ENCODE measurements around the gene SMAD3.
A peak's percentile ranks its signal among the peaks of the same experiment; 100 is the strongest.

The SMAD3 gene

DNA sequence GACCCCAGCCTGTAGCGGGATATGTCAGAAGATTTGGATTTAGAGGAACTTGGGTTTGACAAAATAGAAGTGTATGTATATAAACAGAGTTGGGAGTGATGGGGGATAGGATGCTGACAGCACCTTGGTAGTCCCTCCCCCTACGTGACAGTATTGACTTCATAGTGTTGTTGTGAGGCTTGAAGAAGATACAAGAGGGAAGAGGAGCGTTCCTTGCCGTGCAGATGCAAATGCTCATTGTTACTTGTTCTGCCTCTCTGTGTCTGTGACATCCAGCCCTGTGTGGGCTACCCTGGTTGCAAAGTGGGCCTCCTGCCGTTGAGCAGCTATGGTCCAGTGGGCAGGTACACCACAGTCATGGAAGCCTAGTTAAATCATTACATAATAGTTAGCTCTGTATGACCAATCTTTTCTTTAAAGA, 45.0 kb downstream of the SMAD3 start:
- no peak for TF ChIP-seq CTCF (IDR thresholded peaks at IDR 0.05; ENCODE audit: borderline replicate concordance, control extremely low read depth, extremely low read depth, insufficient read depth, missing control alignments)
- in situ Hi-C loops (cut with MboI; ENCODE audit: low sequenced_read_pairs, unreplicated experiment): no loop called here
- peak; percentile 54 for DNase-seq (ENCODE audit: low spot score)

GRCh38 chr15:67110958-67111864, 45.8 kb downstream of the SMAD3 start:
- no peak for TF ChIP-seq CTCF (IDR thresholded peaks at IDR 0.05; ENCODE audit: borderline replicate concordance, control extremely low read depth, extremely low read depth, insufficient read depth, missing control alignments)
- in situ Hi-C loops (cut with MboI; ENCODE audit: low sequenced_read_pairs, unreplicated experiment): no loop called here
- DNase-seq (ENCODE audit: low spot score): no peak

DNA sequence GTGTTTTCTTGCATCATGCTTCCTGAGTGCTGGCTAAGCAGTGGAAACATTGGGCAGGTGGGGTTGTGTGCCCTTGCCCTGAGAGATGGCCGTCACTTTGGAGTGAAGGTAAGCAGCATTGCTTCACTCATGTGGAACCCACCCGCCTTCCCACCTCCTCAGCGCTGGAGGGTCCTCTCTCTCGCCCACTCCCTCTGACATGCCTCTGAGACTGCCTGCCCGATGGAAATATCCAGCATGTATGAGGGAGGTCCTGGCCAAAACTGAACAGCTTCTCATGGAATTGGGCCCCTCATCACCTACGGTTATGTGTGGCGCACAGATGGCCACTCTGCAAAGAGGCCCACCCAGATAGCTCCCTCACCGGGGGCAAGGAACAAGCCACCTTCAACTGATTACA, 48.6 kb downstream of the SMAD3 start:
- TF ChIP-seq CTCF (IDR thresholded peaks at IDR 0.05; ENCODE audit: borderline replicate concordance, control extremely low read depth, extremely low read depth, insufficient read depth, missing control alignments): no peak
- no peak for DNase-seq (ENCODE audit: low spot score)

DNA sequence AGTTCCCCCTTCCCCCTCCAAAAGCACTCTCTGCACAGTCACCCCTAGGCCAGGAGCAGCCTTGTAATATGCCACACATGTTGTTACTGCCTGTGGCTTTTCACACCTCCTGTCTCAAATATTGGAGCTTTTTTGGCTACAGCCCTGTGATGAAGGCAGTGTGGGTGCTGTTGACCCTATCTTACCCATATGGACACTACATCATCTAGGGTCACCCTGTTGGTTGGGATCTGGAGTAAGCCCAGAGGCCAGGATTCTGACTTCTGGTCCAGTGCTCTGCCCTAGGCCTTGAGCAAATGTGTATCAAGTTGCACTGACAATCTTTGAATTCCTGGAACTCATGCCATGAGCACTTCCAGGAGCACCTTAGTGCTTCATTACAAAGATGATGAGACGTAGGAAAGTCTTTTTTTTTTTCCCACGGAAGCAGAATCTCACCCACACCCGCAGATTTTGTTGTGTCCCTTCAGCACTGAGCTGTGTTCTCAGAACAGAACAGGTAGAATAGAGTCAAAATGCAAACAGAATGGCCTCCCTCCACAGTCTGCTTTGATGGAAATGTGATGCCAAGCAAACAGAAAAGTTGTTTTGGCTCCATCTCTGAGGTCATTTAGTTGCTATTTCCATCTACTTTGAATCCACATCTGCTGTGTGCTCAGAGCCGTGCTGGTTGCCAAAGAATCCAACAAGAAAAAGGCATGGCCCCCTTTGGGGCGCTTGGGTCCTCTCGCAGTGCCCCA, 49.6 kb downstream of the SMAD3 start:
- in situ Hi-C loops (cut with MboI; ENCODE audit: low sequenced_read_pairs, unreplicated experiment): no loop called here
- DNase-seq (ENCODE audit: low spot score): no peak

More for the DNA sequence above, 48.6 kb downstream of the SMAD3 start:
- in situ Hi-C loops (cut with MboI; ENCODE audit: low sequenced_read_pairs, unreplicated experiment): no loop called here

GRCh38 chr15:67115586-67115969, 50.2 kb downstream of the SMAD3 start:
- in situ Hi-C loops (cut with MboI; ENCODE audit: low sequenced_read_pairs, unreplicated experiment): no loop called here
- DNase-seq (ENCODE audit: low spot score): no peak
- no peak for TF ChIP-seq CTCF (IDR thresholded peaks at IDR 0.05; ENCODE audit: borderline replicate concordance, control extremely low read depth, extremely low read depth, insufficient read depth, missing control alignments)

More for the DNA sequence above, 49.6 kb downstream of the SMAD3 start:
- no peak for TF ChIP-seq CTCF (IDR thresholded peaks at IDR 0.05; ENCODE audit: borderline replicate concordance, control extremely low read depth, extremely low read depth, insufficient read depth, missing control alignments)

DNA sequence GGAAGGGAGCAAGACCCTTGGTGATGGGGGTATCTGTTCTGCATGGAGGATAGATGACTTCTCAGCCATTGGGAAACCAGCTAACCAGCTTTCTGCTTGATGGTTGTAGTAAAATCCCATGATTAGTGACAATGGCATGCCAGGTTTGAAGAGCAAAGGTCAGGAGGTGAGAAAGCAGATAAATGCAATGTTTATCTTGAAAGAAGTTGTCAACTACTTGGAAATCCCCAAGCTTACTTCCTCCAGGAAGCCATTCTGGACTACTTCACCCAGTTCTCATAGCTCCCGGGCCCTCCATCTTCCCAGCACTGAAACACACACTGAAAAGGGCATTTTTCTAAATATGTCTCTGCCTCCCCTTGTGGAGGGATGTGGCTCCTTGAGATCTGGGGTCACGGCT, 51.3 kb downstream of the SMAD3 start:
- DNase-seq (ENCODE audit: low spot score): no peak
- TF ChIP-seq CTCF (IDR thresholded peaks at IDR 0.05; ENCODE audit: borderline replicate concordance, control extremely low read depth, extremely low read depth, insufficient read depth, missing control alignments): no peak
- in situ Hi-C loops (cut with MboI; ENCODE audit: low sequenced_read_pairs, unreplicated experiment): no loop called here

All from GM13976 (cell line).